A549 treated with CpdA at 1 μM for 4 hours (cell line): Measurements from ENCODE around the gene MYH4. TPM values are rescaled to one million over a fixed set of nuclear protein-coding genes. Genes with fewer than 3 reads are reported as not detected.

Source experiments
- total RNA-seq: library from RNA; stranded (reverse); fragments of 200-300 nt; extraction: Qiagen RNA extraction; gene quantifications from 5 replicates; pipeline ENCODE4 v1.2.3, GENCODE V29; 2022; ENCODE audit warnings: low read depth

MYH4 gene
- not detected in 5 replicates for total RNA-seq

GRCh38 chr17:10469459-10469858, at the start of gene MYH4:
MYH4 (minus strand) TSS chr17:10469559; CDS start chr17:10466745, 2,814 bp downstream.

GRCh38 chr17:10518271-10519037, 49.1 kb upstream of the MYH4 start, which contains the start of gene MYH1:
MYH1 (minus strand) TSS chr17:10518542; CDS start chr17:10516642, 1,900 bp downstream.

GRCh38 chr17:10421900-10422542, 47.3 kb downstream of the MYH4 start, which contains the start of gene MYH8:
MYH8 (minus strand) TSS chr17:10421950; CDS start chr17:10420227, 1,723 bp downstream.

Other genes starting within 250 kb of the MYH4 start
- not detected in 5 replicates for gene MYH13, start 96.6 kb downstream of the MYH4 start, total RNA-seq
- gene MYH8, start 47.6 kb downstream of the MYH4 start, total RNA-seq: not detected in 5 replicates
- not detected in 5 replicates for gene MYH1, start 49.0 kb upstream of the MYH4 start, total RNA-seq
- gene MYH2, start 80.1 kb upstream of the MYH4 start, total RNA-seq: not detected in 5 replicates
- 0.77 to 1.8 TPM (median 0.91 TPM) in 5 replicates for gene MYH3, start 187.8 kb upstream of the MYH4 start, total RNA-seq
- gene SCO1, start 228.0 kb upstream of the MYH4 start, total RNA-seq: 51.4 to 64.5 TPM (median 59.7 TPM) in 5 replicates
- gene ADPRM, start 228.0 kb upstream of the MYH4 start, total RNA-seq: 5.7 to 8.7 TPM (median 8.2 TPM) in 5 replicates